CD14-positive monocyte (primary cell): Measurements from ENCODE around the gene SCNN1B. TPM values are rescaled to one million over a fixed set of nuclear protein-coding genes. Genes with fewer than 3 reads are reported as not detected.

Experiments used
- DNase-seq, 3 donors: peaks; one replicate each; pipeline ENCODE4 v3.0.0-alpha.2; 2011 to 2022
- H2AFZ ChIP-seq: 2 replicates; pipeline ENCODE4 v1.6.0; 2012; ENCODE audit warnings: mild to moderate bottlenecking, low read depth, low read length, inconsistent platforms; ENCODE audit not compliant: insufficient read depth, poor library complexity, severe bottlenecking
- H3K27ac ChIP-seq, 2 donors: 1 replicate in 1 of 2; 2 replicates in 1 of 2; pipeline ENCODE4 v1.5.1; 2012 to 2013; ENCODE audit warnings: low read length in 2 of 2, control low read depth in 1 of 2, inconsistent platforms in 1 of 2, low read depth in 1 of 2, mild to moderate bottlenecking in 1 of 2
- H3K27me3 ChIP-seq, 2 donors: one replicate each; pipeline versions ENCODE4 v1.6.0 to v1.6.1; 2011 to 2013; ENCODE audit warnings: low read length in 2 of 2; ENCODE audit not compliant: control insufficient read depth in 2 of 2, insufficient read depth in 2 of 2
- H3K36me3 ChIP-seq, 2 donors: replicated peaks in 1 of 2; 1 replicate in 1 of 2; 2 replicates in 1 of 2; pipeline versions ENCODE4 v1.5.1 to v1.6.1; 2012 to 2013; ENCODE audit warnings: low read length in 2 of 2, control low read depth in 1 of 2, inconsistent platforms in 1 of 2, mild to moderate bottlenecking in 1 of 2; ENCODE audit not compliant: insufficient read depth in 2 of 2, control insufficient read depth in 1 of 2
- H3K4me1 ChIP-seq, 2 donors: 1 replicate in 1 of 2; 2 replicates in 1 of 2; pipeline versions ENCODE4 v1.5.1 to v1.6.1; 2012 to 2013; ENCODE audit warnings: low read length in 2 of 2, control low read depth in 1 of 2, inconsistent platforms in 1 of 2, mild to moderate bottlenecking in 1 of 2, moderate library complexity in 1 of 2; ENCODE audit not compliant: insufficient read depth in 2 of 2, control insufficient read depth in 1 of 2
- H3K4me2 ChIP-seq: replicated peaks from 2 replicates; pipeline ENCODE3; 2012; ENCODE audit warnings: low read length, moderate library complexity, mild to moderate bottlenecking; ENCODE audit not compliant: poor library complexity, severe bottlenecking; ENCODE audit errors: extremely low read depth
- H3K4me3 ChIP-seq, 3 experiments: fragments of 200-600 bp in 1 of 3; sonication (generic) in 1 of 3; replicated peaks in 1 of 3; 1 replicate in 2 of 3; 2 replicates in 1 of 3; pipeline ENCODE4 v1.5.1; 2011 to 2013; ENCODE audit warnings: low read length in 3 of 3, mild to moderate bottlenecking in 3 of 3, control low read depth in 2 of 3, low read depth in 2 of 3, inconsistent platforms in 1 of 3, moderate library complexity in 1 of 3
- H3K79me2 ChIP-seq: 2 replicates; pipeline ENCODE4 v1.6.0; 2012; ENCODE audit warnings: mild to moderate bottlenecking, control low read depth, inconsistent platforms, low read length, moderate library complexity; ENCODE audit not compliant: insufficient read depth
- H3K9ac ChIP-seq: 2 replicates; pipeline ENCODE4 v1.6.0; 2017; ENCODE audit warnings: low read length, mild to moderate bottlenecking; ENCODE audit not compliant: insufficient read depth, poor library complexity, severe bottlenecking
- H3K9me3 ChIP-seq, 2 donors: replicated peaks in 1 of 2; 1 replicate in 1 of 2; 2 replicates in 1 of 2; pipeline versions ENCODE4 v1.5.1 to v1.6.1; 2012 to 2013; ENCODE audit warnings: low read length in 2 of 2, control low read depth in 1 of 2; ENCODE audit not compliant: control insufficient read depth in 1 of 2, insufficient read depth in 1 of 2
- H4K20me1 ChIP-seq: 2 replicates; pipeline ENCODE4 v1.6.0; 2012; ENCODE audit warnings: mild to moderate bottlenecking, low read length, control low read depth, moderate library complexity; ENCODE audit not compliant: insufficient read depth
- H3K27ac Mint-ChIP-seq, 7 donors: one replicate each; pipeline ENCODE4 v1.8.0; 2020; ENCODE audit warnings: mild to moderate bottlenecking in 7 of 7, mixed read lengths in 7 of 7, moderate library complexity in 6 of 7, inconsistent platforms in 2 of 7
- H3K27me3 Mint-ChIP-seq, 3 donors: one replicate each; pipeline ENCODE4 v1.8.0; 2021 to 2022; ENCODE audit warnings: low read depth in 3 of 3, mild to moderate bottlenecking in 3 of 3, mixed read lengths in 3 of 3, moderate library complexity in 3 of 3, inconsistent platforms in 1 of 3
- H3K36me3 Mint-ChIP-seq, 2 donors: one replicate each; pipeline ENCODE4 v1.8.0; 2020; ENCODE audit warnings: mixed read lengths in 2 of 2, inconsistent platforms in 1 of 2, mild to moderate bottlenecking in 1 of 2
- H3K4me1 Mint-ChIP-seq: one replicate; pipeline ENCODE4 v1.8.0; 2020; ENCODE audit warnings: mild to moderate bottlenecking, mixed read lengths
- H3K4me3 Mint-ChIP-seq, 2 donors: one replicate each; pipeline ENCODE4 v1.8.0; 2020; ENCODE audit warnings: mild to moderate bottlenecking in 2 of 2, mixed read lengths in 2 of 2, moderate library complexity in 1 of 2
- H3K9me3 Mint-ChIP-seq, 7 donors: one replicate each; pipeline ENCODE4 v1.8.0; 2020 to 2022; ENCODE audit warnings: mixed read lengths in 7 of 7, mild to moderate bottlenecking in 6 of 7, moderate library complexity in 6 of 7, inconsistent platforms in 2 of 7
- WGBS: methylation state at CpG from one replicate; pipeline ENCODE4 v1.1.5; 2013; ENCODE audit warnings: missing lambda C conversion rate; ENCODE audit not compliant: insufficient coverage; 5-methylcytosine and 5-hydroxymethylcytosine counted together
- intact Hi-C, 2 donors: fragments of 100-400 bp; cut with micrococcal nuclease; formaldehyde crosslinking; loops; one replicate each; pipeline versions ENCODE4 v1.15.0 to v1.15.1; 2023
- polyA plus RNA-seq, 3 donors: library from polyadenylated mRNA; depleted of rRNA in 1 of 3; unstranded in 2 of 3; stranded (reverse) in 1 of 3; fragments of 300-500 nt in 2 of 3; fragments of >200 nt in 1 of 3; fragmentation: Illumina TruSeq in 2 of 3; gene quantifications; 1 replicate in 2 of 3; 2 replicates in 1 of 3; pipeline ENCODE4 v1.2.3, GENCODE V29; 2012 to 2021
- TF ChIP-seq, protein P1 (sequence below): fragments of 200-600 bp; IDR thresholded peaks from one replicate; pipeline ENCODE4 v1.8.0; 2022; ENCODE audit warnings: antibody characterized with exemption, mild to moderate bottlenecking

The SCNN1B gene
- polyA plus RNA-seq, 3 donors = not detected

DNA sequence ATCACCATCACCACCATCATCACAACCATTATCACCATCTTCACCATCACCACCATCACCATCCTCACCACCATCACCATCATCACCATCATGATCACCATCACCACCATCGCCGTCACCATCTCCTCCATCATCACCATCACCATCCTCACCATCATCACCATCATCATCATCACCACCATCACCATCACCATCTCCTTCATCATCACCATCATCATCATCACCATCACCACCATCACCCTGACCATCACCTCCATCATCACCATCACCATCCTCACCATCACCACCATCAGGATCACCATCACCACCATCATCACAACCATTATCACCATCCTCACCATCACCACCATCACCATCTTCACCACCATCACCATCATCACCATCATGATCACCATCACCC is 14.1 kb downstream of the SCNN1B start:
- 100% methylated on average over 2 of the region's 2 CpGs for WGBS
- TF ChIP-seq, protein P1, sequence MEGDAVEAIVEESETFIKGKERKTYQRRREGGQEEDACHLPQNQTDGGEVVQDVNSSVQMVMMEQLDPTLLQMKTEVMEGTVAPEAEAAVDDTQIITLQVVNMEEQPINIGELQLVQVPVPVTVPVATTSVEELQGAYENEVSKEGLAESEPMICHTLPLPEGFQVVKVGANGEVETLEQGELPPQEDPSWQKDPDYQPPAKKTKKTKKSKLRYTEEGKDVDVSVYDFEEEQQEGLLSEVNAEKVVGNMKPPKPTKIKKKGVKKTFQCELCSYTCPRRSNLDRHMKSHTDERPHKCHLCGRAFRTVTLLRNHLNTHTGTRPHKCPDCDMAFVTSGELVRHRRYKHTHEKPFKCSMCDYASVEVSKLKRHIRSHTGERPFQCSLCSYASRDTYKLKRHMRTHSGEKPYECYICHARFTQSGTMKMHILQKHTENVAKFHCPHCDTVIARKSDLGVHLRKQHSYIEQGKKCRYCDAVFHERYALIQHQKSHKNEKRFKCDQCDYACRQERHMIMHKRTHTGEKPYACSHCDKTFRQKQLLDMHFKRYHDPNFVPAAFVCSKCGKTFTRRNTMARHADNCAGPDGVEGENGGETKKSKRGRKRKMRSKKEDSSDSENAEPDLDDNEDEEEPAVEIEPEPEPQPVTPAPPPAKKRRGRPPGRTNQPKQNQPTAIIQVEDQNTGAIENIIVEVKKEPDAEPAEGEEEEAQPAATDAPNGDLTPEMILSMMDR = no peak
- H3K9me3 ChIP-seq = peaks cover under 1 to 3% of the 10 kb centered on the region in 2 donors
- Mint-ChIP-seq H3K27me3 (peaks cover 0 to 5% (median 0%) of the 10 kb centered on the region in 3 donors), H3K9me3 (peaks cover 0 to 6% (median 3%) of the 10 kb centered on the region in 7 donors), H3K4me1 (no peaks in the 10 kb centered on the region), H3K27ac (no peak overlapping the region), H3K36me3 (no peaks in the 10 kb centered on the region), H3K4me3 (no peak overlapping the region)
- no peak overlapping the region for H3K4me2 ChIP-seq
- H3K4me3 ChIP-seq = no peak overlapping the region
- H4K20me1 ChIP-seq = no peaks in the 10 kb centered on the region
- H3K4me1 ChIP-seq = no peaks in the 10 kb centered on the region
- no peak for DNase-seq
- H2AFZ ChIP-seq = no peak overlapping the region
- no peaks in the 10 kb centered on the region for H3K27me3 ChIP-seq
- H3K9ac ChIP-seq = no peak overlapping the region
- intact Hi-C loops = no loop called here
- H3K79me2 ChIP-seq = no peaks in the 10 kb centered on the region
- no peak overlapping the region for H3K27ac ChIP-seq
- no peaks in the 10 kb centered on the region for H3K36me3 ChIP-seq

DNA sequence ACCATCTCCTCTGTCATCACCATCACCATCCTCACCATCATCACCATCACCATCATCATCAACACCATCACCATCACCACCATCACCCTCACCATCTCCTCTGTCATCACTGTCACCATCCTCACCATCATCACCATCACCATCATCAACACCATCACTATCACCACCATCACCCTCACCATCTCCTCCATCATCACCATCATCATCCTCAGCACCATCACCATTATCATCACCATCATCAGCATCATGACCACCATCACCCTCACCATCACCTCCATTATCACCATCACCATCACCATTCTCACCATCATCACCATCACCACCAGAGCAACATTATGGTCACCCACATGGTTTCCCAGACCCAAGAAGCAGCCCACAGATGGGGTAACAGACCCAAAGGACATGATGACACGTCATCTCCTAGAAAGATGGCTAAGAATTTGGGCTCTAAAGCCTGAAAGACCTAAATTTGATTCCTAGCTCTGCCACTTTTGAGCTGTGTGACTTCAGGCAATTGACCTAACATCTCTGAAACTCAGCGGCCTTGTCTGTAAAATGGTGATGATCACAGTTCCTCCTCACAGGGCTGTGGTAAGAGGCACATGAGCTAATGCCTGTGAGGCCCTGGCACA is 14.6 kb downstream of the SCNN1B start:
- Histone ChIP-seq H4K20me1 (no peaks in the 10 kb centered on the region), H3K4me1 (no peaks in the 10 kb centered on the region), H3K9ac (no peak overlapping the region), H3K79me2 (no peaks in the 10 kb centered on the region), H3K27ac (no peak overlapping the region), H3K9me3 (peaks cover 0 to 3% of the 10 kb centered on the region in 2 donors), H3K4me2 (no peak overlapping the region), H3K36me3 (no peaks in the 10 kb centered on the region), H3K27me3 (no peaks in the 10 kb centered on the region), H3K4me3 (no peak overlapping the region), H2AFZ (no peak overlapping the region)
- Mint-ChIP-seq H3K4me1 (no peaks in the 10 kb centered on the region), H3K9me3 (peaks cover 0 to 4% (median 0%) of the 10 kb centered on the region in 7 donors), H3K27ac (no peak overlapping the region), H3K4me3 (no peak overlapping the region), H3K27me3 (peaks cover 0 to 2% (median 0%) of the 10 kb centered on the region in 3 donors), H3K36me3 (no peaks in the 10 kb centered on the region)
- intact Hi-C loops = no loop called here
- no peak for DNase-seq
- TF ChIP-seq, protein P1 = no peak
- WGBS = 80% methylated on average over 2 of the region's 2 CpGs
